ENCODE measurements around the gene CEBPA.

DNA sequence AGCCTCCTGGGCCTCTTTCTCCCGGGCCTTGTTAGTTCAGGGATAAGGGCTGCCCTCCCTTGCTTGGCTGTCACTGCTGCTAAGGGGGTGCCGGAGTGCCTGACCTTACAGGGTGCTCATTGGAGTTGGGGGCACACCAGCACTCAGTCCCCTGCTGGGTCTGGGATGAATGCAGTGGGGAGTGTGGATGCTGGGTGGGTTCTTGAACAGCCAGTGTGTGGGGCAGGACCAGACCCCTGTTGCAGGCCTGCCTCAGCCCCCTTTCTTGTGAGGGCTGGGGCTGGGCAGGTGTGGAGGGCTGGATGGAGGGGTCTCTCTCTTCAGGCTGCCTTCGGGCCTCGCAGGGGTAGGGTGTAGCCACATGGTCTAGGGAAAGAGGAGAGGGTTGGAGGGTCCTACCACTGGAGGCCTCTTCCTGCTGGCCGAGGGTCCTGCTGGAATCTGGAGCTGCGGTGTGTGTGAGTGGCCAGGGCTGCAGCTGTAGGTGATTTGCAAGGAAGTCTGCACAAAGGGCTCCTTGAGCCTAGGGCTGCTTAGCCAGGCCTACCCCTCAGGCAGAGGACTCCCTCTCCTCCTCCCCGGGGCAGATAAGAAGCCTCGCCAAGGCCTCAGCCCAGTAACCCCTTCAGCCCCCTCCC, 3.2 kb downstream of the CEBPA start:
- TF ChIP-seq, protein P1, sequence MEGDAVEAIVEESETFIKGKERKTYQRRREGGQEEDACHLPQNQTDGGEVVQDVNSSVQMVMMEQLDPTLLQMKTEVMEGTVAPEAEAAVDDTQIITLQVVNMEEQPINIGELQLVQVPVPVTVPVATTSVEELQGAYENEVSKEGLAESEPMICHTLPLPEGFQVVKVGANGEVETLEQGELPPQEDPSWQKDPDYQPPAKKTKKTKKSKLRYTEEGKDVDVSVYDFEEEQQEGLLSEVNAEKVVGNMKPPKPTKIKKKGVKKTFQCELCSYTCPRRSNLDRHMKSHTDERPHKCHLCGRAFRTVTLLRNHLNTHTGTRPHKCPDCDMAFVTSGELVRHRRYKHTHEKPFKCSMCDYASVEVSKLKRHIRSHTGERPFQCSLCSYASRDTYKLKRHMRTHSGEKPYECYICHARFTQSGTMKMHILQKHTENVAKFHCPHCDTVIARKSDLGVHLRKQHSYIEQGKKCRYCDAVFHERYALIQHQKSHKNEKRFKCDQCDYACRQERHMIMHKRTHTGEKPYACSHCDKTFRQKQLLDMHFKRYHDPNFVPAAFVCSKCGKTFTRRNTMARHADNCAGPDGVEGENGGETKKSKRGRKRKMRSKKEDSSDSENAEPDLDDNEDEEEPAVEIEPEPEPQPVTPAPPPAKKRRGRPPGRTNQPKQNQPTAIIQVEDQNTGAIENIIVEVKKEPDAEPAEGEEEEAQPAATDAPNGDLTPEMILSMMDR (IDR thresholded peaks at IDR 0.05): no peak
- TF ChIP-seq POLR2AphosphoS5 (IDR thresholded peaks at IDR 0.05) (no peak), POLR2A (IDR thresholded peaks at IDR 0.05) (no peak), EP300 (IDR thresholded peaks at IDR 0.05) (no peak)

Measured in stomach (tissue), 4 donors.